ENCODE data around the gene SDF2L1.
A peak's percentile ranks its signal among the peaks of the same experiment; 100 is the strongest.
"Not testable (repeated sequence)": the region's sequence is repeated elsewhere in the genome, so short reads cannot be mapped to it uniquely, and the experiment has no call there.

SDF2L1 gene

DNA sequence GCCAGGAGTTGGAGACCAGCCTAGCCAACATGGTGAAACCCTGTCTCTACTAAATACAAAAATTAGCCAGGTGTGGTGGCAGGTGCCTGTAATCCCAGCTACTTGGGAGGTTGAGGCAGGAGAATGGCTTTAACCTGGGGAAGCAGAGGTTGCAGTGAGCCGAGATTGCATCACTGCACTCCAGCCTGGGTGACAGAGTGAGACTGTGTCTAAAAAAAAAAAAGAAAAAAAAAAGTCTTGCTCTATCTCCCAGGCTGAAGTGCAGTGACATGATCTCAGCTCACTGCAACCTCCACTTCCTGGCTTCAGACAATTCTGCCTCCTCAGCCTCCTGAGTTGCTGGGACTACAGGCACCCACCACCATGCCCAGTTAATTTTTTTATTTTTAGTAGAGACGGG, 4.7 kb upstream of the SDF2L1 start:
- DNase-seq, result not testable (repeated sequence)

- DNase-seq, result no peak
Measured at GRCh38 chr22:21639359-21639758, 2.7 kb upstream of the SDF2L1 start.

DNA sequence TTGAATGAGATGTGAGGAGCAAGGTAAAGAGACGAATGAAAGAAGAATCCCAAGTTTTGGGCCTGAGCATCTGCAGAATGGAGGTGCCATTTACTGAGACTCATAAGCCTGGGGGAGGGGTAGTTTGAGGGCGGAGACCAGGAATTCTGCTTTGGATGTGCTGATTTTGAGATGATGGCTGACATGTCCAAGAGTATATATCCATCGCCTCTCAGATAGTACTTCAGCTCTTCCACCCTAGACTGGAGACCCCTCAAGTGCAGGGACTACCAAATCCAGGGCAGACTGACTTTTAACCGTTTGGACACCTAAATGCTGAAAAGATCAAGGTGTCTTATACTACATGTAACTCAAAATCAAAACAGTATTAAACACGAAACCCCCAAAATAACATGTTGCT, 1.3 kb upstream of the SDF2L1 start:
- no peak for DNase-seq

DNA sequence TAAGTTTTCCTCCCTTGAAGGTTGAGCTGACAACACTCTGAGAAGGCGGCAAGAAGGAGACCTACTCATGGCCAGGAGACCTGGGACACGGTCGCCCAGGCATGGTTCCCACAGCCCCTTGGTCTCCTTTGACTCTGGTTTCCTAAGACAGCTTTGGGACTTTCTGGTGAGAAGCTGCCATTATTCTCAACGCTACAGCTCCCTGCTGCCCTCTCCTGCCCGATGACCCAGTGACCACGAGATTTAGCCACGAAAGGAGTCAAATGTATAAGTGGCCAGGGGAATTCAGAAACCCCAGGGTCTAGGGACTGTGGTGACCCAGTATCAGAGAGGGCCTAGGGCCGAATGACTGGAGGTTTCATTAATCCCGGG, 699 bp upstream of the SDF2L1 start:
- DNase-seq, result peak; percentile 68

DNA sequence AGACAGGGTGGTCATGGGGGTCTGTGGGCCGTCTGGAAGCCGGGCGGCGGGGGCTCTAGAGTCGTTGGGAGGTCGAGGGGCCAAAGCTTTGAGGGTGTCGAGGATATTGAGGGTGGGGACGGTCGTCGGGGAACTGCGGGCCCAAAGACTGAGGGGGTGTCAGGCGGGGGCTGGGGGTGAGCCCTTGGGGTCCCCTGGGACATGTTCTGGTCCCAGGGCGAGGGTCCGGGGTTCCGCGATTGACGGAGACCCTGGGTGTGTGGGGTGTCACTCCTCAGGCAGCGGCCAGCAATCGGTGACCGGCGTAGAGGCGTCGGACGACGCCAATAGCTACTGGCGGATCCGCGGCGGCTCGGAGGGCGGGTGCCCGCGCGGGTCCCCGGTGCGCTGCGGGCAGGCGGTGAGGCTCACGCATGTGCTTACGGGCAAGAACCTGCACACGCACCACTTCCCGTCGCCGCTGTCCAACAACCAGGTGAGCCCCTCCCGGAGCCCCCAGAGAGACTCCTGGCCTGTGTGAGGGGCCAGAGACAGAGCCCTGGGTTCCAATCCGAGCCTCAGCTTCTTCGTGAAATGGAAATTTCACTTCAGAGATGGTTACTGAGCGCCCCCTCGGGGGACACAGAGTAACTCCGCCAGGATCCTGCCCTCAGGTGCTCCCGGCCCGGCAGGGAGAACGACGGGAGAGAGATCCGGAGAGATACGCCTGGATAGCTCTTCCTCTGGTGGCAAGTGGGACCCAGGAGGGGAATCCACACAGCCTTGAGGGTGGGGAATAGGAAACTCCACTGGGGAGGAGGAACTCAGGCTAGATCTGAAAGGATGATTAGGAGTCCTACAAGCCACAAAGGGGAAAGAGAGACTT, 714 bp downstream of the SDF2L1 start:
- DNase-seq, result peak; percentile 89

DNA sequence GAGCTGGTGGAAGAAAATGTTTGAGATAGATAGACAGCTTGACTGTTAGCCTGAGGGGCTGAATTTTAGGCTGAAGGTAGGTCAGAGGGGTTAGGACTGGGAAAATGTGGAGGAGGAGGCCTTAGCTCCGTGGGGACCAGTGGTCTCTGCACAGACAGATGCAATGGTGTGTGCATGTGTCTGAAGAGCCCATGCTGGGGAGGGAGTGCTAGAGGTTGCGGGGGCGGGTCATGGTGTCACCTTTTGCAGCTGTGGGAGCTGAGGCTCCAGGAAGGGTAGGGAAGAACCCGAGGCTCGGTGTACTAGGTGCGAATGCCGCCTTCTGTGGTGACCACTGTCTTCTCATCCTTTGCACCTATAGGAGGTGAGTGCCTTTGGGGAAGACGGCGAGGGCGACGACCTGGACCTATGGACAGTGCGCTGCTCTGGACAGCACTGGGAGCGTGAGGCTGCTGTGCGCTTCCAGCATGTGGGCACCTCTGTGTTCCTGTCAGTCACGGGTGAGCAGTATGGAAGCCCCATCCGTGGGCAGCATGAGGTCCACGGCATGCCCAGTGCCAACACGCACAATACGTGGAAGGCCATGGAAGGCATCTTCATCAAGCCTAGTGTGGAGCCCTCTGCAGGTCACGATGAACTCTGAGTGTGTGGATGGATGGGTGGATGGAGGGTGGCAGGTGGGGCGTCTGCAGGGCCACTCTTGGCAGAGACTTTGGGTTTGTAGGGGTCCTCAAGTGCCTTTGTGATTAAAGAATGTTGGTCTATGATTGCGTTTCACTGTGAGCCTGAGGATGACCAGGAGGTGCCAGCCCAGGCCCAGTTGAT, 1.6 kb downstream of the SDF2L1 start:
- DNase-seq, result peak; percentile 23

GRCh38 chr22:21645513-21645912, 3.4 kb downstream of the SDF2L1 start:
- DNase-seq, result not testable (repeated sequence)

DNA sequence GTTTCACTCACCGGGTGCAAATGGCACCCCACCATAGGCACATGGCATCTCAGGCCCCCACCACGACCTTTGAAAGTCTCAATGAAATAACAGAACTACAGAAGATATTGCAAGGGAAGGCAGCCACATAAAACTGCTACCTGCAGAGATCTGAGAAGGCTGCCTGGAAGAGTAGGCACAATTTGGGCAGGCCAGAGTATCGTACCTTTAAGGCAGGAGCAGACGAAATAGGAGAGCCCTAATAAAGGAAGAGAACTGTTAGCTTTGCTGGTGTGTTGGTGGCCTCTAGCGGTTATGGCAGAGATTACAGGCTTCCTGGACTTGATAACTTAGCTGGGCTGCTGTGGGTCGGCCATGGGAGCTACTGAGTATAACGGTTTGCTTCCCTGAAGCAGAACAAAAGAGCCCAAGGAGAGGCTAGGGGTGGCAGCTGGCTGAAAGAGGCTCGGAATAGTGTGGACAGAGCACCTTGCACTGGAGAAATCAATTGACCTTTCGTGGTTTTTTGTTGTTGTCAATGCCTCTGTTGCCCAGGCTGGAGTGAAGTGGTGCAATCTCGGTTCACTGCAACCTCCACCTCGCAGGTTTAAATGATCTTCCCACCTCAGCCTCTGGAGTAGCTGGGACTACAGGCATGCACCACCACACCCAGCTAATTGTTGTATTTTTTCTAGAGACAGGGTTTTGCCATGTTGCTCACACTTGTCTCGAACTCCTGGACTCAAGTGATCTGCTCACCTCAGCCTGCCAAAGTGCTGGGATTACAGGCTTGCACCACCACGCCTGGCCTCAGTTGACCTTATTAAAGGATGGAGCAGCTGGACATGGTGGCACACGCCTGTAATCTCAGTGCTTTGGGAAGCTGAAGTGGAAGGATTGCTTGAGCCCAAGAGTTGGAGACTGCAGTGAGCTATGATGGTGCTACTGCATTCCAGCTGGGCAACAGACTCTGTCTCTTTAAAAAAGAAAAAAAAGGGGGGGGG, 4.8 kb downstream of the SDF2L1 start:
- peak; percentile 85 for DNase-seq

GRCh38 chr22:21650280-21650679, 8.2 kb downstream of the SDF2L1 start:
- DNase-seq, result no peak

DNA sequence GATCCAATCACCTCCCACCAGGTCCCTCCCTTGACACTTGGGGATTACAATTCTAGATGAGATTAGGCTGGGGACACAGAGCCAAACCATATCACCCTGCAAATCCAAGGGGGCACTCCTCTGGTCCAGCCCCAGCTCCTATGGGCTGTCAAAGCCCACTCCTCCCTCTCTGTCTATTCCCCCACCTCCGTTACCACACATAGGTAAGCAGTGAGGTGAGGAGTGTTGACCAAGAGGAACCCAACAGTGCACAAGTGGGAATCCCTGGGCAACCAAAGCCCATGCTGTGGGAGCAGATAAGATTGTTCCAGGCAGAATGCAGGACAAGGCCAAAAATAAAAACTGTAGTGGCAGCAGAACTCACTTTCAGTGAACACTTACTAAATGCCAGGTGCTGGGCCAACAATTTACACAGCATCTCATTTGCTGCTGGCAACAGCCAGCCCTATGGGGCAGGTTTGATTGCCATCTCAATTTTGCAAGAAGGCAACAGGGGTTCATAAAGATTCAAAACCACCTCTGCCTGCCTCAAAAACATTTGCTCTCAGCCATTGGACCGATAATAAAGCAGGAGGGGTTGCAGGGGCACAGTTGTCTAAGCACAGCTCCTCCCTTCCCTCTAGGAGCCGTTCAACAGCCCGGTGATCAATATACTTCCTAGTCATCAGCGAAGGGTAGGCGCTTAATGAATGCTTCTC, 8.9 kb downstream of the SDF2L1 start:
- peak; percentile 77 for DNase-seq

- no peak for DNase-seq
Measured at GRCh38 chr22:21651521-21652009, 9.5 kb downstream of the SDF2L1 start.

GRCh38 chr22:21652010-21652546, 10.0 kb downstream of the SDF2L1 start:
- peak; percentile 97 for DNase-seq

DNA sequence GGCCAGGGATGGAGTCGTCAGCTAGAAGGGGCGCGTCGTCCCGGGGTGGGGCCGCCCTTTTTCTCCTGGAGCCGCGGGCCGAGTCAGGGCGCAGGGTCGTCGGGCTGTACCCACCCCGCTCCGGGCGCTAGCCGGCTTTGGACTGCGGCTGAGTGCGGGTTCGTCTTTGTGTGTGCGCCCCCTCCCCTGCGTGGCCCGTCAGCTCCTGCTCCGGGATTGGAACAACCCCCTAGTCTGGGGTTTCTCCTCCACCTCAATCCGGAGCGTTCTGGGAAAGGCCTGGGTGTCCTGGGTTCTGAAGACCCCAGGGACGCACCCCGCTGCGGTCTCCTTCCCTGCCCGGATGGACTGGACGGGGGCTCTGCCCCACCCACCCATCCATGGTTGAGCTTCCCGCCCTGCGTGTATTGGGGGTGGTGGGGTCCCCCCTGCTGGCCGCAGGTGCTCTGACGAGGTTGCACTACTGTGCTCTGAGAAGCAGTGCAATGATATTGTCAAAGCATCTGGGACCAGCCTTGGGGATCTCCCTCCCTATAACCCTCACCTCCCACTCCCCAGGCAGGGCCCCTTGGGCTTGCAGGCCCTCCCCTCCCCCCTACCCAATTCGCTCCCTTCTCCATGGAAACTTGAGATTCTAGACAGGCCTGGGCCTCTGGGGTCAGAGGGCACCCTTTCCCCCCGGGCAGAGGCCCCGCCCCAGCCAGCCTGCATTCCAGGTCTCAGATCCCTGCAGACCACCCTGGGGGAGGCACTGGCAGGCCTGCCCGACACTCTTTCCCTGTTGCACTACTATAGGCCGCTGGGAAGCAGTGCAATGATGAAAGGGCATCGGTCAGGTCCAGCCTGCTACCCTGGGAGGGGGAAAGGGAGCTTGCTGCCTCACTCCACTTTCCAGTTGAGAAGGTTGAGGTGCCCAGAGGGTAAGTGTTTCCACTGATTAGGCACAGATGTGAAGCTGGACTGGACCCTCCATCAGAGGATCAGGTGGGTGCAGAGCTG, 10.7 kb downstream of the SDF2L1 start:
- DNase-seq, result peak; percentile 42

DNA sequence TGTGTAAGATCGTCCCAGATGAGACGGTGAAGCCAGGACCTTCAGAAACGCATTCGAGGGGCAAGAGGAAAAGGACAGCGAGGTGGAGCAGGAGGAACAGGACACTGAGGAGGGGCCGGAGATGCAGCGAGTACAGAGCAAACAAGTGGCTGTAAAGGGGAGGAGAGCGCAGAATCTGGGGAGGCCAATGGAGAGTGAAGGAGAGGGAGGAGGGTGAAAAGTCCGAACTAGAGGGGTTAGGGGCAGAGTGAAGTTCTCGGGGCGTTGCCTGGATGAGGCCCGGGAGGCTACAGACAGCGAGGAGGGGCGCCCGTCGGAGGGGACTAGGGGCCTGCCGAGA, 14.9 kb downstream of the SDF2L1 start:
- DNase-seq, result no peak

DNA sequence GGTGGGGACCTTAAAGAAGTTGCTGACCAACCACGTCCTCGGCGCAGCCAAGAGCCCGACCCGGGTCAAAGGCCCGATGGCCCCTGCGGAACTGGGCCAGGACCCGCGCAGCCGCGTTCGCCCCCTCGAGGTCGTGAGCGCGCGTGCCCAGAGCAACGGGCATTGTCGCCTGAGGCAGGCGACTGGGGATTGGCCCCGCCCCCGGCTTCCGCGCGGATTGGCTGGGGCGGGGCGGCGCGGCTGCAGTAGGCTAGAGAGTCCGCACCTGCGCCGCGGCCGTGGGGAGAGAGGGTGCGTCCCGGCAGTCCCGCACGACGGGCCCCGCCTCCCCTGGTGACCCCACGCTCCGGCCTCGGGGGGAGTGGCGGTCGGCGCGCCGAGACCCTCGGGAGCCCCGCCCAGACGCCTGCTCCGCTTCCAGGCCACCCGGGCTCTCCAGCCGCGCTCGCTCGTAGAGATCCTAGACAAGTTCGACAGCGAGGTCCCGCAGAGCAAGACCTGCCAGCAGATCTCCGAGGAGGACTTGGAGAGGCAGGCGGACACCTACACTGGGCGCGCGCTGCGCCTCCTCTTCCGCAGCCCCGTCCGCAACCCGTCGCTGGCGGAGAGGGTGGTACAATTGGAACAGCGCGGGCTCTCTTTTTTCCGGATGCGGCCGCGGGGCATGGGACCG, 15.4 kb downstream of the SDF2L1 start:
- peak; percentile 96 for DNase-seq

GRCh38 chr22:21659864-21660525, 17.9 kb downstream of the SDF2L1 start:
- DNase-seq, result peak; percentile 20

DNA sequence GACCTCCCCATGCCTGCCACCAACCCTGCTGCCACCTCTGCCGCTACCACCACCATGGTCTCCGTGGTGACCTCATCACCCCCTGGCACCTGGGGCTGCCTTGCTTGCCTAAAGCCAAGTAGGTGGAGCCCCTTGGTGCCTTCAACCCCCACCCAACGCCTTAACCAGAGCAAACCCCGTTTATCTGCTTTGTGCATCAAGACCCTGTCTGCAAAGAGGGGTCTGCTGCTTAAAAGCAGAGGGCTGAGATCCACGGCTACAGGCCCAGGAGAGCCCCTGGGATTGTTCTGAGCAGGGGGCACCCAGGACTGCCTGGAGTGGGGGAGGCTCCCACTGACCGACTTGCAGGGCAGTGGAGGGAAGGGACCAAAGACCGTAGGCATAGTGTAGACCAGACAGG, 18.8 kb downstream of the SDF2L1 start:
- DNase-seq, result no peak

DNA sequence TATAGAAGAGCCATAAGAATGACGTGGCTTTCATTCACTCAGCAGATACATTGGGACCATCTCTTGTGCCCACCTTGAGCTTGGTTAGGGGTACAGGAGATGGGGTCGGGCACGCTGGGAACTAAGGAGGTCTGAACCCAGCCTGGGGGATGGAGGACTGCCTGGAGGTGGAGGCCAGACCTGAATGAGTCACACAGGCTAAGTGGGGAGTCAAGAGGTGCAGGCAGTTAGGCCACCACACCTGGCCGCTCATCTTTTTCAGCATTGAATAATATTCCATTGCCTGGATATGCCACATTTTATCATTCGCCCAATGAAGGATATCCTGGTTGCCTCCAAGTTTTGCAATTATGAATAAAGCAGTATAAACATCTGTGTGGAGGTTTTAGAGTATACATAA, 19.9 kb downstream of the SDF2L1 start:
- no peak for DNase-seq

DNA sequence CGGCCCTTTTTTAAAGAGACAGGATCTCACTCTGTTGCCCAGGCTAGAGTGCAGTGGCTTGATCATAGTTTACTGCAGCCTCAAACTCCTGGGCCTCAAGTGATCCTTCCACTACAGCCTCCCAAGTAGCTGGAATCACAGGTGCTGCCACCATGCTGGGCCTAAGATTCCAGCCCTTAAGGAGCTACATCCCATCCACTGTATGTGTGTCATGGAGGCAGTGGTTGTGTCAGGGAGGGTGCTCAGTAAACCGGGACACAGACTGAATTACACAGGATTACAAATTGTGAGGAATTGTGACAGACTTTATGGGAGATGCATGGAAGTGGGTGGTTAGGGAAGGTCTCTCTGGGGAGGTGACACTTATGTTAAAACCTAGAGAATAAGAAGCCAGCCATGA, 21.6 kb downstream of the SDF2L1 start:
- DNase-seq, result no peak

Measured in NCI-H69 (cell line).